Measurements from ENCODE around the gene ARID4B.

GRCh38 chr1:235136111-235136510 is 191.9 kb downstream of the ARID4B start:
- TF ChIP-seq, protein P1, sequence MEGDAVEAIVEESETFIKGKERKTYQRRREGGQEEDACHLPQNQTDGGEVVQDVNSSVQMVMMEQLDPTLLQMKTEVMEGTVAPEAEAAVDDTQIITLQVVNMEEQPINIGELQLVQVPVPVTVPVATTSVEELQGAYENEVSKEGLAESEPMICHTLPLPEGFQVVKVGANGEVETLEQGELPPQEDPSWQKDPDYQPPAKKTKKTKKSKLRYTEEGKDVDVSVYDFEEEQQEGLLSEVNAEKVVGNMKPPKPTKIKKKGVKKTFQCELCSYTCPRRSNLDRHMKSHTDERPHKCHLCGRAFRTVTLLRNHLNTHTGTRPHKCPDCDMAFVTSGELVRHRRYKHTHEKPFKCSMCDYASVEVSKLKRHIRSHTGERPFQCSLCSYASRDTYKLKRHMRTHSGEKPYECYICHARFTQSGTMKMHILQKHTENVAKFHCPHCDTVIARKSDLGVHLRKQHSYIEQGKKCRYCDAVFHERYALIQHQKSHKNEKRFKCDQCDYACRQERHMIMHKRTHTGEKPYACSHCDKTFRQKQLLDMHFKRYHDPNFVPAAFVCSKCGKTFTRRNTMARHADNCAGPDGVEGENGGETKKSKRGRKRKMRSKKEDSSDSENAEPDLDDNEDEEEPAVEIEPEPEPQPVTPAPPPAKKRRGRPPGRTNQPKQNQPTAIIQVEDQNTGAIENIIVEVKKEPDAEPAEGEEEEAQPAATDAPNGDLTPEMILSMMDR (conservative IDR thresholded peaks at IDR 0.05 in 1 of 2, IDR thresholded peaks at IDR 0.05 in 1 of 2; ENCODE audit: extremely low read depth in 1 of 2, insufficient read depth in 1 of 2, low read depth in 1 of 2, low read length in 2 of 2) = no peak
- TF ChIP-seq EZH2 (IDR thresholded peaks at IDR 0.05; ENCODE audit: borderline replicate concordance, low read length) = no peak

All from mammary epithelial cell (primary cell).